Measurements from ENCODE around the gene TMEM131. TPM values are rescaled to one million over a fixed set of nuclear protein-coding genes. Genes with fewer than 3 reads are reported as not detected.
A peak's percentile ranks its signal among the peaks of the same experiment; 100 is the strongest.

The TMEM131 gene
- total and polyA plus RNA-seq, 10 of the 15 experiments (the other 5 are each of a cell fraction or from before 2014, with no cell fraction given) = 6.0 to 48.2 (median 23.2) TPM

DNA sequence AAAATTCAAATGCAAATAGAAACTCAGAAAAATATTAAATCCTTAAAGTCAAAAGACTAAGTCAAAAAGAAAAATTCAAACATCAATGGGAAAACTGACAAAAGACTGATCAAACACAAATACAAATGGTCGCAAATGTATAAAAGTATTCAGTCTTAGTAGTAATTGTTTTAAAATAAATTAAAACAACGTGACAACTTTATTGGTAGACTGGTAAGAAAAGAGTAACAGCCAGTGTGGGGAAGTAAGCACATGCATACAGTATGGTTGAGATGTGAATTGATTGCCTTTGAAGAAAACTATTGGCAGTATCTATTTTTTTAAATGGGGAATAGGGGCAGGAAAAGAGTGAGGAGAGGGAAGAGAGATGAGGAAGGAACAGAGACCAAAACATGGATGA lies 9.8 kb downstream of the TMEM131 start:
- H4K20me1 ChIP-seq (ENCODE audit: control insufficient read depth, insufficient read depth) = no peaks in the 10 kb centered on the region
- ATAC-seq = no peak
- H3K9me3 ChIP-seq (replicated peaks; ENCODE audit: control insufficient read depth, insufficient read depth, low read length) = peaks cover 22% of the 10 kb centered on the region
- no peak overlapping the region for H3K27ac ChIP-seq (ENCODE audit: control insufficient read depth, insufficient read depth)
- ChIA-PET POLR2A (no interaction called here), CTCF (no interaction called here), RAD21 (ENCODE audit: unreplicated experiment) (no interaction called here), SMC1A (ENCODE audit: uncharacterized antibody, unreplicated experiment) (interaction anchor here (0.8 to 1.4 kb wide), 2 partner anchors 28 to 122 kb away, joined by 3 to 4 read pairs; no protein-coding TSS in a partner anchor)
- peaks cover 0 to 11% of the 10 kb centered on the region in 2 experiments; a peak in 3 of 4 replicates for H3K36me3 ChIP-seq (ENCODE audit: control insufficient read depth in 2 of 2, insufficient read depth in 2 of 2, low read length in 1 of 2)
- no peak overlapping the region for H3K9ac ChIP-seq (ENCODE audit: control insufficient read depth, insufficient read depth, low read length)
- no peak for DNase-seq (ENCODE audit: low read depth, low spot score)
- peaks cover 69% of the 10 kb centered on the region for H3K79me2 ChIP-seq (ENCODE audit: control insufficient read depth, insufficient read depth, low read length)
- in situ Hi-C loops (cut with MboI) = no loop called here
- peaks cover 19% of the 10 kb centered on the region for H3K4me1 ChIP-seq (ENCODE audit: control insufficient read depth, insufficient read depth, low read length)
- no peak for FAIRE-seq
- H2AFZ ChIP-seq (ENCODE audit: control insufficient read depth, low read depth, low read length) = no peak overlapping the region
- intact Hi-C loops (cut with micrococcal nuclease; ENCODE audit: unreplicated experiment) = no loop called here
- WGBS (ENCODE audit: insufficient coverage, insufficient replicate concordance, low lambda C conversion rate, missing lambda C conversion rate) = 100% methylated on average over 2 of the region's 2 CpGs
- H3K4me2 ChIP-seq (ENCODE audit: control insufficient read depth, insufficient read depth) = no peak overlapping the region
- TF ChIP-seq, protein P1, sequence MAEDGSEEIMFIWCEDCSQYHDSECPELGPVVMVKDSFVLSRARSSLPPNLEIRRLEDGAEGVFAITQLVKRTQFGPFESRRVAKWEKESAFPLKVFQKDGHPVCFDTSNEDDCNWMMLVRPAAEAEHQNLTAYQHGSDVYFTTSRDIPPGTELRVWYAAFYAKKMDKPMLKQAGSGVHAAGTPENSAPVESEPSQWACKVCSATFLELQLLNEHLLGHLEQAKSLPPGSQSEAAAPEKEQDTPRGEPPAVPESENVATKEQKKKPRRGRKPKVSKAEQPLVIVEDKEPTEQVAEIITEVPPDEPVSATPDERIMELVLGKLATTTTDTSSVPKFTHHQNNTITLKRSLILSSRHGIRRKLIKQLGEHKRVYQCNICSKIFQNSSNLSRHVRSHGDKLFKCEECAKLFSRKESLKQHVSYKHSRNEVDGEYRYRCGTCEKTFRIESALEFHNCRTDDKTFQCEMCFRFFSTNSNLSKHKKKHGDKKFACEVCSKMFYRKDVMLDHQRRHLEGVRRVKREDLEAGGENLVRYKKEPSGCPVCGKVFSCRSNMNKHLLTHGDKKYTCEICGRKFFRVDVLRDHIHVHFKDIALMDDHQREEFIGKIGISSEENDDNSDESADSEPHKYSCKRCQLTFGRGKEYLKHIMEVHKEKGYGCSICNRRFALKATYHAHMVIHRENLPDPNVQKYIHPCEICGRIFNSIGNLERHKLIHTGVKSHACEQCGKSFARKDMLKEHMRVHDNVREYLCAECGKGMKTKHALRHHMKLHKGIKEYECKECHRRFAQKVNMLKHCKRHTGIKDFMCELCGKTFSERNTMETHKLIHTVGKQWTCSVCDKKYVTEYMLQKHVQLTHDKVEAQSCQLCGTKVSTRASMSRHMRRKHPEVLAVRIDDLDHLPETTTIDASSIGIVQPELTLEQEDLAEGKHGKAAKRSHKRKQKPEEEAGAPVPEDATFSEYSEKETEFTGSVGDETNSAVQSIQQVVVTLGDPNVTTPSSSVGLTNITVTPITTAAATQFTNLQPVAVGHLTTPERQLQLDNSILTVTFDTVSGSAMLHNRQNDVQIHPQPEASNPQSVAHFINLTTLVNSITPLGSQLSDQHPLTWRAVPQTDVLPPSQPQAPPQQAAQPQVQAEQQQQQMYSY (CRISPR knock-in tag; IDR thresholded peaks at IDR 0.05) = no peak
- TF ChIP-seq ZBTB40 (IDR thresholded peaks at IDR 0.05; ENCODE audit: borderline replicate concordance) = peak; percentile 59; the same call in 1 of the 2 replicates
- no TSS peak for BruUV-seq (replicated peaks)
- no peak overlapping the region for H3K4me3 ChIP-seq
- H3K27me3 ChIP-seq (replicated peaks in 1 of 2; ENCODE audit: control insufficient read depth in 2 of 2, insufficient read depth in 2 of 2, low read length in 1 of 2) = no peaks in the 10 kb centered on the region

Data from GM12878 (cell line).